ENCODE data around the gene DGAT2.

The DGAT2 gene

GRCh38 chr11:75802913-75803820, 34.6 kb downstream of the DGAT2 start:
- no peaks in the 10 kb centered on the region for H3K9me3 ChIP-seq (ENCODE audit: insufficient read depth, low read length, severe bottlenecking)
- no peak overlapping the region for H3K9ac ChIP-seq (ENCODE audit: low read depth, low read length)
- no peak overlapping the region for H3K4me3 ChIP-seq (ENCODE audit: low read depth in 1 of 2, low read length in 2 of 2)
- no peak overlapping the region for H2AFZ ChIP-seq (ENCODE audit: low read depth, low read length)
- no peaks in the 10 kb centered on the region for H4K20me1 ChIP-seq (ENCODE audit: insufficient read depth, low read length)
- H3K4me1 ChIP-seq (ENCODE audit: insufficient read depth, low read length) = peaks cover 9% of the 10 kb centered on the region
- no peaks in the 10 kb centered on the region for H3K79me2 ChIP-seq (ENCODE audit: insufficient read depth, low read length)
- no peak overlapping the region for H3K27ac ChIP-seq (ENCODE audit: low read length)
- no peaks in the 10 kb centered on the region for H3K27me3 ChIP-seq (ENCODE audit: insufficient read depth, low read length, poor library complexity)
- ATAC-seq (ENCODE audit: insufficient read depth, low read depth) (peak; percentile 91), DNase-seq (peak; percentile 66)
- H3K36me3 ChIP-seq (ENCODE audit: insufficient read depth, low read length) = no peaks in the 10 kb centered on the region
- TF ChIP-seq CTCF (IDR thresholded peaks at IDR 0.05; ENCODE audit: borderline replicate concordance, extremely low read depth, low read length, poor library complexity, severe bottlenecking) = peak; percentile 92
- no peak for TF ChIP-seq EZH2 (IDR thresholded peaks at IDR 0.05; ENCODE audit: borderline replicate concordance, low read depth, low read length, severe bottlenecking)
- H3K4me2 ChIP-seq (ENCODE audit: insufficient read depth, low read length) = no peak overlapping the region

GRCh38 chr11:75809111-75809510, 40.5 kb downstream of the DGAT2 start:
- Histone ChIP-seq H3K4me3 (ENCODE audit: low read depth in 1 of 2, low read length in 2 of 2) (no peak overlapping the region), H4K20me1 (ENCODE audit: insufficient read depth, low read length) (no peaks in the 10 kb centered on the region), H3K36me3 (ENCODE audit: insufficient read depth, low read length) (no peaks in the 10 kb centered on the region), H2AFZ (ENCODE audit: low read depth, low read length) (no peak overlapping the region), H3K4me2 (ENCODE audit: insufficient read depth, low read length) (no peak overlapping the region), H3K27ac (ENCODE audit: low read length) (no peak overlapping the region), H3K9me3 (ENCODE audit: insufficient read depth, low read length, severe bottlenecking) (no peaks in the 10 kb centered on the region), H3K9ac (ENCODE audit: low read depth, low read length) (no peak overlapping the region), H3K79me2 (ENCODE audit: insufficient read depth, low read length) (no peaks in the 10 kb centered on the region), H3K27me3 (ENCODE audit: insufficient read depth, low read length, poor library complexity) (no peaks in the 10 kb centered on the region), H3K4me1 (ENCODE audit: insufficient read depth, low read length) (peaks cover 8% of the 10 kb centered on the region)
- ATAC-seq (ENCODE audit: insufficient read depth, low read depth) (no peak), DNase-seq (no peak)
- no peak for TF ChIP-seq EZH2 (IDR thresholded peaks at IDR 0.05; ENCODE audit: borderline replicate concordance, low read depth, low read length, severe bottlenecking)
- TF ChIP-seq CTCF (IDR thresholded peaks at IDR 0.05; ENCODE audit: borderline replicate concordance, extremely low read depth, low read length, poor library complexity, severe bottlenecking) = no peak

- no peak for TF ChIP-seq CTCF (IDR thresholded peaks at IDR 0.05; ENCODE audit: borderline replicate concordance, extremely low read depth, low read length, poor library complexity, severe bottlenecking)
- no peak for TF ChIP-seq EZH2 (IDR thresholded peaks at IDR 0.05; ENCODE audit: borderline replicate concordance, low read depth, low read length, severe bottlenecking)
- DNase-seq (no peak), ATAC-seq (ENCODE audit: insufficient read depth, low read depth) (no peak)
- Histone ChIP-seq H3K9ac (ENCODE audit: low read depth, low read length) (no peak overlapping the region), H4K20me1 (ENCODE audit: insufficient read depth, low read length) (no peaks in the 10 kb centered on the region), H3K36me3 (ENCODE audit: insufficient read depth, low read length) (no peaks in the 10 kb centered on the region), H3K27ac (ENCODE audit: low read length) (no peak overlapping the region), H3K9me3 (ENCODE audit: insufficient read depth, low read length, severe bottlenecking) (no peaks in the 10 kb centered on the region), H3K4me1 (ENCODE audit: insufficient read depth, low read length) (peaks cover 11% of the 10 kb centered on the region), H3K4me2 (ENCODE audit: insufficient read depth, low read length) (no peak overlapping the region), H2AFZ (ENCODE audit: low read depth, low read length) (no peak overlapping the region), H3K4me3 (ENCODE audit: low read depth in 1 of 2, low read length in 2 of 2) (no peak overlapping the region), H3K27me3 (ENCODE audit: insufficient read depth, low read length, poor library complexity) (no peaks in the 10 kb centered on the region), H3K79me2 (ENCODE audit: insufficient read depth, low read length) (no peaks in the 10 kb centered on the region)
These were observed 41.4 kb downstream of the DGAT2 start for GRCh38 chr11:75809991-75810390.
